GM12878 (cell line): ENCODE measurements around the gene SMARCA4. TPM values are rescaled to one million over a fixed set of nuclear protein-coding genes. Genes with fewer than 3 reads are reported as not detected.

ENCODE experiments used
- BACH1 ChIP-seq: fragments of 450-650 bp; IDR thresholded peaks from 2 replicates; pipeline ENCODE4 v1.6.1; 2017; ENCODE audit warnings: mild to moderate bottlenecking, borderline replicate concordance
- E2F4 ChIP-seq: IDR thresholded peaks from 2 replicates; pipeline ENCODE4 v1.6.1; 2012; ENCODE audit warnings: low read depth, low read length, improper control_type of control experiment
- EED ChIP-seq: sonication (generic); IDR thresholded peaks from 2 replicates; pipeline ENCODE4 v1.6.1; 2016; ENCODE audit warnings: antibody characterized with exemption, low read depth
- FOXK2 ChIP-seq: fragments of 450-650 bp; IDR thresholded peaks from 2 replicates; pipeline ENCODE4 v1.6.1; 2017; ENCODE audit warnings: mild to moderate bottlenecking, moderate library complexity
- FOXM1 ChIP-seq: IDR thresholded peaks from 2 replicates; pipeline ENCODE4 v1.6.1; 2012; ENCODE audit warnings: low read depth, mild to moderate bottlenecking, inconsistent platforms, low read length, moderate library complexity
- NR2C1 ChIP-seq: fragments of 450-650 bp; IDR thresholded peaks from 2 replicates; pipeline ENCODE4 v1.6.1; 2017; ENCODE audit warnings: antibody characterized with exemption, mild to moderate bottlenecking, moderate library complexity
- RFX5 ChIP-seq: IDR thresholded peaks from 2 replicates; pipeline ENCODE4 v1.6.1; 2011; ENCODE audit warnings: low read depth, low read length, improper control_type of control experiment
- STAT3 ChIP-seq: IDR thresholded peaks from 2 replicates; pipeline ENCODE4 v1.6.1; 2011; ENCODE audit warnings: low read depth, low read length, improper control_type of control experiment
- TBL1XR1 ChIP-seq: IDR thresholded peaks from 2 replicates; pipeline ENCODE4 v1.6.1; 2012; ENCODE audit warnings: low read depth, low read length, improper control_type of control experiment
- ZBTB40 ChIP-seq: fragments of 450-650 bp; IDR thresholded peaks from 2 replicates; pipeline ENCODE4 v1.6.1; 2016; ENCODE audit warnings: mild to moderate bottlenecking, moderate library complexity, borderline replicate concordance
- ZNF274 ChIP-seq: IDR thresholded peaks from one replicate; pipeline ENCODE4 v1.8.0; 2011; ENCODE audit not compliant: insufficient read length, insufficient read depth
- ZNF687 ChIP-seq: fragments of 450-650 bp; IDR thresholded peaks from 2 replicates; pipeline ENCODE4 v1.6.1; 2017; ENCODE audit warnings: mild to moderate bottlenecking, moderate library complexity
- polyA plus RNA-seq, 11 experiments: library from polyadenylated mRNA; depleted of rRNA in 4 of 11; unstranded in 6 of 11; stranded (reverse) in 5 of 11; fragments of >200 nt; fragmentation: Nextera tagmentation in 4 of 11; fragmentation: Illumina TruSeq in 1 of 11; extraction: Ambion mirVana in 4 of 11; extraction: Trizol in 1 of 11; gene quantifications; 1 replicate in 1 of 11; 2 replicates in 10 of 11; pipeline versions ENCODE4 v1.2.1 to v1.2.3, GENCODE V29; 2011 to 2016; ENCODE audit warnings: inconsistent platforms in 2 of 11, missing spikeins in 2 of 11, low read depth in 1 of 11
- total RNA-seq, 4 experiments: library from RNA; depleted of rRNA in 3 of 4; stranded (reverse); fragments of >200 nt in 3 of 4; fragmentation: Illumina TruSeq in 1 of 4; extraction: Trizol in 1 of 4; gene quantifications; 2 replicates each; pipeline versions ENCODE4 v1.2.1 to v1.2.3, GENCODE V29; 2013 to 2021
- TF ChIP-seq, protein P1 (sequence below): fragments of 450-650 bp; IDR thresholded peaks from 2 replicates; pipeline ENCODE4 v1.6.1; 2014; ENCODE audit warnings: mild to moderate bottlenecking

SMARCA4 gene
- total and polyA plus RNA-seq, 10 of the 15 experiments (the other 5 are each of a cell fraction or from before 2014, with no cell fraction given): 22.4 to 175 (median 57.4) TPM

DNA sequence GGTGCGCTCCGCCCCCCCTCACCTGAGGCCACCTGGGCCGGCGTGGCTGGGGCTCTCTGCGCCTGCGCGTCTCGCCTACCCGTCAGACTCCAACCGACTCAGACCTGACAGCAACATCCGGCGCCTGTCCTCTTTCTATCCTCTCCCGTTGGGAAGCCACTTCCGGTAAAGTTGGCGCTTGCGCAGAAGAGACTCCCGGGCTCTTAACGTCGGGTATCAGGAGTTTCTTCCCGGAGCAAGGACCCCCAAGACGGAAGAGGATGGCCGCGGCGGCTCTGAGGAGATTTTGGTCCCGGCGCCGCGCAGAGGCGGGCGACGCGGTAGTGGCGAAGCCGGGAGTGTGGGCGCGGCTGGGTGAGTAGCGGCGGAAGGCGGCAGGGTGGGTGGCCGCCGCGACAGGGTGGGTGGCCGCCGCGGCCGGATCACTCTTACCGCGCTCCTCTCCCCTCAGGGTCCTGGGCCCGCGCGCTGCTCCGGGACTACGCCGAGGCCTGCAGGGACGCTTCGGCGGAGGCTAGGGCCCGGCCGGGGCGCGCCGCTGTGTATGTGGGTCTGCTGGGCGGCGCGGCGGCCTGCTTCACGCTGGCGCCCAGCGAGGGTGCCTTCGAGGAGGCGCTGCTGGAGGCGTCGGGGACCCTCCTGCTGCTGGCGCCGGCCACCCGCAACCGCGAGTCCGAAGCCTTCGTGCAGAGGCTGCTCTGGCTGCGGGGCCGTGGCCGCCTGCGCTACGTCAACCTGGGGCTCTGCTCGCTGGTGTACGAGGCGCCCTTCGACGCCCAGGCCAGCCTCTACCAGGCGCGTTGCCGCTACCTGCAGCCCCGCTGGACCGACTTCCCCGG, 32.0 kb upstream of the SMARCA4 start, which contains the start of the genes TIMM29 and YIPF2 (continued):
- TF ChIP-seq ZNF687 (peak; percentile 44; the same call in 1 of the 2 replicates), EED (no peak), FOXK2 (peak; percentile 93), E2F4 (no peak), ZBTB40 (peak; percentile 100), BACH1 (0 out of 2 replicates have a peak, but pooled peaks have one; percentile 8), FOXM1 (no peak), RFX5 (0 out of 2 replicates have a peak, but pooled peaks have one; percentile 12), NR2C1 (peak; percentile 73), TBL1XR1 (peak; percentile 65; the same call in 1 of the 2 replicates), STAT3 (no peak), ZNF274 (no peak)
- TF ChIP-seq, protein P1, sequence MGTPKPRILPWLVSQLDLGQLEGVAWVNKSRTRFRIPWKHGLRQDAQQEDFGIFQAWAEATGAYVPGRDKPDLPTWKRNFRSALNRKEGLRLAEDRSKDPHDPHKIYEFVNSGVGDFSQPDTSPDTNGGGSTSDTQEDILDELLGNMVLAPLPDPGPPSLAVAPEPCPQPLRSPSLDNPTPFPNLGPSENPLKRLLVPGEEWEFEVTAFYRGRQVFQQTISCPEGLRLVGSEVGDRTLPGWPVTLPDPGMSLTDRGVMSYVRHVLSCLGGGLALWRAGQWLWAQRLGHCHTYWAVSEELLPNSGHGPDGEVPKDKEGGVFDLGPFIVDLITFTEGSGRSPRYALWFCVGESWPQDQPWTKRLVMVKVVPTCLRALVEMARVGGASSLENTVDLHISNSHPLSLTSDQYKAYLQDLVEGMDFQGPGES: peak; percentile 65; the same call in 1 of the 2 replicates
- TF ChIP-seq, all 136 proteins: peak for 67
